Breast epithelium (tissue), 3 donors: ENCODE data around the gene VMAC.
"Not testable (repeated sequence)": the region's sequence is repeated elsewhere in the genome, so short reads cannot be mapped to it uniquely, and the experiment has no call there.

Experiments used
- CTCF ChIP-seq, 3 donors: fragments of 450-650 bp; IDR thresholded peaks; one replicate each; pipeline ENCODE4 v1.5.1; 2016 to 2017; ENCODE audit warnings: antibody characterized with exemption in 3 of 3, mild to moderate bottlenecking in 3 of 3, moderate library complexity in 3 of 3
- POLR2A ChIP-seq: fragments of 450-650 bp; IDR thresholded peaks from one replicate; pipeline ENCODE4 v1.6.1; 2016; ENCODE audit warnings: antibody characterized with exemption, mild to moderate bottlenecking, moderate library complexity
- POLR2AphosphoS5 ChIP-seq, 3 donors: sonication (generic); formaldehyde crosslinking; IDR thresholded peaks; one replicate each; pipeline ENCODE4 v1.6.1; 2017; ENCODE audit warnings: antibody characterized with exemption in 3 of 3

- not testable (repeated sequence) for TF ChIP-seq POLR2A; CTCF (IDR thresholded peaks at IDR 0.05); POLR2AphosphoS5 (IDR thresholded peaks at IDR 0.05)
These were observed 30.2 kb upstream of the VMAC start for GRCh38 chr19:5874496-5874895.
